T follicular helper cell (primary cell): ENCODE measurements around the gene CAMK2N2.

Source experiments
- DNase-seq: peaks from one replicate; pipeline ENCODE4 v3.0.0-alpha.2; 2020; ENCODE audit warnings: low read depth

The CAMK2N2 gene

GRCh38 chr3:184240384-184241140 lies 20.8 kb downstream of the CAMK2N2 start:
- no peak for DNase-seq

- DNase-seq = no peak
Observed at GRCh38 chr3:184239708-184240107, 21.6 kb downstream of the CAMK2N2 start.

- DNase-seq = no peak
Observed at GRCh38 chr3:184239221-184239620, 22.1 kb downstream of the CAMK2N2 start.

- DNase-seq = no peak
Observed at GRCh38 chr3:184238246-184238818, 23.0 kb downstream of the CAMK2N2 start.

- no peak for DNase-seq
Observed at GRCh38 chr3:184237807-184238206, 23.5 kb downstream of the CAMK2N2 start.

GRCh38 chr3:184237211-184237610 lies 24.1 kb downstream of the CAMK2N2 start:
- DNase-seq = no peak

GRCh38 chr3:184236636-184237035 lies 24.7 kb downstream of the CAMK2N2 start:
- DNase-seq = no peak

- no peak for DNase-seq
Observed at GRCh38 chr3:184236033-184236410, 25.3 kb downstream of the CAMK2N2 start.

- no peak for DNase-seq
Observed at GRCh38 chr3:184235381-184236032, 25.8 kb downstream of the CAMK2N2 start.

GRCh38 chr3:184234671-184235380 lies 26.5 kb downstream of the CAMK2N2 start:
- no peak for DNase-seq

GRCh38 chr3:184234224-184234623 lies 27.1 kb downstream of the CAMK2N2 start:
- DNase-seq = no peak

GRCh38 chr3:184233127-184233843 lies 28.1 kb downstream of the CAMK2N2 start:
- no peak for DNase-seq

- DNase-seq = no peak
Observed at GRCh38 chr3:184231671-184232070, 29.7 kb downstream of the CAMK2N2 start.

- DNase-seq = no peak
Observed at GRCh38 chr3:184230603-184231528, 30.5 kb downstream of the CAMK2N2 start.

GRCh38 chr3:184230081-184230602 lies 31.2 kb downstream of the CAMK2N2 start:
- DNase-seq = no peak

- DNase-seq = peak; percentile 63
Observed at GRCh38 chr3:184229394-184230080, 31.8 kb downstream of the CAMK2N2 start, which contains the start of gene VWA5B2. Gene VWA5B2, plus strand, starts transcription at chr3:184229585. Its CDS starts 944 bp downstream, at chr3:184230529.

- no peak for DNase-seq
Observed at GRCh38 chr3:184228376-184229137, 32.8 kb downstream of the CAMK2N2 start.

GRCh38 chr3:184227481-184227935 lies 33.8 kb downstream of the CAMK2N2 start:
- peak; percentile 32 for DNase-seq

GRCh38 chr3:184223946-184224345 lies 37.4 kb downstream of the CAMK2N2 start:
- no peak for DNase-seq
